HepG2 (cell line): ENCODE measurements around the gene LUC7L. TPM values are rescaled to one million over a fixed set of nuclear protein-coding genes. Genes with fewer than 3 reads are reported as not detected.

ENCODE experiments used
- ATAC-seq: fragments of 200-7000 bp; cut with Tn5 transposase; 3 replicates; pipeline ENCODE4 v1.9.1; 2020; ENCODE audit warnings: mild to moderate bottlenecking, moderate library complexity
- BruUV-seq: library from RNA; stranded (reverse); fragments of 400-500 nt; replicated peaks from 2 replicates; lab custom pipeline; 2021; lab: Mats Ljungman, UMichigan
- CTCF ChIA-PET: fragments of 300-600 bp; formaldehyde crosslinking; extraction: SDS; loops from one replicate; lab custom pipeline; 2021; ENCODE audit warnings: low total read pairs, inconsistent platforms, low intra/inter-chr PET ratio; lab: Yijun Ruan, JAX
- POLR2A ChIA-PET: fragments of 350-600 bp; sonication (Branson Sonifier 250); formaldehyde crosslinking; loops from one replicate; lab custom pipeline; 2020; ENCODE audit warnings: antibody characterized with exemption, inconsistent platforms; lab: Yijun Ruan, JAX
- DNase-seq: peaks from one replicate; pipeline ENCODE4 v3.0.0-alpha.2; 2015; ENCODE audit warnings: low spot score
- FAIRE-seq: peaks from 3 replicates; lab custom pipeline; 2011; peaks lifted over from hg19 to GRCh38; lab: Jason Lieb, UNC
- H2AFZ ChIP-seq: one replicate; pipeline ENCODE4 v1.6.1; 2011; ENCODE audit warnings: low read length, inconsistent platforms
- H3K27ac ChIP-seq: fragments of 300-600 bp; 3 replicates; pipeline ENCODE4 v1.8.0; 2011; ENCODE audit warnings: mixed run types, mild to moderate bottlenecking, mixed read lengths, low read length, inconsistent platforms; ENCODE audit not compliant: insufficient read depth; ENCODE audit errors: extremely low read length
- H3K27me3 ChIP-seq, 2 experiments: fragments of 200-600 bp in 1 of 2; 2 replicates in 1 of 2; 3 replicates in 1 of 2; pipeline versions ENCODE4 v1.6.0 to v1.8.0; 2011; ENCODE audit warnings: low read length in 2 of 2, mild to moderate bottlenecking in 2 of 2, moderate library complexity in 2 of 2, inconsistent platforms in 1 of 2; ENCODE audit not compliant: insufficient read depth in 2 of 2, control insufficient read depth in 1 of 2
- H3K36me3 ChIP-seq, 2 experiments: fragments of 200-600 bp in 1 of 2; replicated peaks in 1 of 2; 2 replicates in 1 of 2; 3 replicates in 1 of 2; pipeline versions ENCODE4 v1.5.1 to v1.8.0; 2011; ENCODE audit warnings: low read length in 2 of 2, inconsistent platforms in 1 of 2; ENCODE audit not compliant: insufficient read depth in 2 of 2, control insufficient read depth in 1 of 2
- H3K4me1 ChIP-seq: 2 replicates; pipeline ENCODE4 v1.5.1; 2012; ENCODE audit warnings: low read length, inconsistent platforms; ENCODE audit not compliant: insufficient read depth
- H3K4me2 ChIP-seq: 2 replicates; pipeline ENCODE4 v1.6.0; 2011; ENCODE audit warnings: low read depth, low read length, inconsistent platforms
- H3K4me3 ChIP-seq, 3 experiments: fragments of 200-600 bp in 1 of 3; sonication (generic), shearing (Covaris generic) in 1 of 3; replicated peaks in 1 of 3; 2 replicates each; pipeline ENCODE4 v1.5.1; 2011 to 2016; ENCODE audit warnings: low read length in 3 of 3, inconsistent platforms in 2 of 3, low read depth in 2 of 3, mild to moderate bottlenecking in 2 of 3, control low read depth in 1 of 3, mixed read lengths in 1 of 3; ENCODE audit not compliant: insufficient read depth in 1 of 3
- H3K79me2 ChIP-seq: one replicate; pipeline ENCODE4 v1.6.1; 2011; ENCODE audit warnings: low read length, inconsistent platforms; ENCODE audit not compliant: insufficient read depth
- H3K9ac ChIP-seq: 2 replicates; pipeline ENCODE4 v1.6.0; 2011; ENCODE audit warnings: mild to moderate bottlenecking, low read depth, low read length, inconsistent platforms; ENCODE audit not compliant: insufficient read depth
- H3K9me3 ChIP-seq: 2 replicates; pipeline ENCODE4 v1.5.1; 2012; ENCODE audit warnings: mild to moderate bottlenecking, low read length
- H4K20me1 ChIP-seq: 2 replicates; pipeline ENCODE4 v1.6.0; 2011; ENCODE audit warnings: inconsistent platforms, mild to moderate bottlenecking, low read length, moderate library complexity; ENCODE audit not compliant: insufficient read depth
- BCL3 ChIP-seq: sonication (generic); formaldehyde crosslinking; IDR thresholded peaks from 2 replicates; pipeline ENCODE4 v1.5.1; 2020; ENCODE audit warnings: mild to moderate bottlenecking, missing genetic modification reagents, moderate library complexity
- FOSL2 ChIP-seq: sonication (generic); formaldehyde crosslinking; IDR thresholded peaks from 2 replicates; pipeline ENCODE4 v1.4.0; 2020; ENCODE audit warnings: missing genetic modification reagents
- JUND ChIP-seq: sonication (generic); formaldehyde crosslinking; IDR thresholded peaks from 2 replicates; pipeline ENCODE4 v1.8.0; 2022; ENCODE audit warnings: mild to moderate bottlenecking, missing genetic modification reagents
- MAFG ChIP-seq: sonication (generic); formaldehyde crosslinking; IDR thresholded peaks from 2 replicates; pipeline ENCODE4 v1.5.1; 2020; ENCODE audit warnings: mild to moderate bottlenecking, missing genetic modification reagents
- MLX ChIP-seq: IDR thresholded peaks from 2 replicates; pipeline ENCODE4 v1.6.1; 2016
- NFKB2 ChIP-seq: sonication (generic); formaldehyde crosslinking; IDR thresholded peaks from 2 replicates; pipeline ENCODE4 v1.4.0; 2020; ENCODE audit warnings: missing genetic modification reagents, borderline replicate concordance
- NR2F1 ChIP-seq, 2 experiments: fragments of 450-650 bp in 1 of 2; formaldehyde crosslinking in 1 of 2; IDR thresholded peaks; 2 replicates each; pipeline versions ENCODE4 v1.5.0 to v1.6.1; 2016 to 2020; ENCODE audit warnings: mild to moderate bottlenecking in 1 of 2, missing compliant biosample characterization in 1 of 2, missing genetic modification reagents in 1 of 2, moderate library complexity in 1 of 2
- PLSCR1 ChIP-seq: sonication (generic); formaldehyde crosslinking; IDR thresholded peaks from 2 replicates; pipeline ENCODE4 v1.5.0; 2020; ENCODE audit warnings: missing genetic modification reagents, mild to moderate bottlenecking, borderline replicate concordance
- SP2 ChIP-seq: sonication (generic); formaldehyde crosslinking; IDR thresholded peaks from 2 replicates; pipeline ENCODE4 v1.5.1; 2020; ENCODE audit warnings: mild to moderate bottlenecking, missing genetic modification reagents
- TRIM22 ChIP-seq: fragments of 450-650 bp; IDR thresholded peaks from 2 replicates; pipeline ENCODE4 v1.6.1; 2017
- ZBTB43 ChIP-seq: sonication (generic); formaldehyde crosslinking; conservative IDR thresholded peaks from 2 replicates; pipeline ENCODE4 v1.4.0; 2020; ENCODE audit warnings: missing genetic modification reagents
- ZBTB46 ChIP-seq: sonication (generic); formaldehyde crosslinking; IDR thresholded peaks from 2 replicates; pipeline ENCODE4 v1.4.0; 2020; ENCODE audit warnings: mild to moderate bottlenecking, missing genetic modification reagents, borderline replicate concordance
- ZNF333 ChIP-seq: sonication (generic); formaldehyde crosslinking; IDR thresholded peaks from 2 replicates; pipeline ENCODE4 v1.4.0; 2020; ENCODE audit warnings: mild to moderate bottlenecking, missing genetic modification reagents, borderline replicate concordance
- ZNF546 ChIP-seq: sonication (generic); formaldehyde crosslinking; conservative IDR thresholded peaks from 2 replicates; pipeline ENCODE4 v1.8.1; 2023; ENCODE audit warnings: mild to moderate bottlenecking, missing genetic modification reagents
- ZNF740 ChIP-seq: sonication (generic); formaldehyde crosslinking; IDR thresholded peaks from 2 replicates; pipeline ENCODE4 v1.4.0; 2020; ENCODE audit warnings: missing genetic modification reagents
- WGBS: methylation state at CpG from one replicate; pipeline ENCODE4 v1.1.6; 2017; ENCODE audit warnings: low lambda C conversion rate; 5-methylcytosine and 5-hydroxymethylcytosine counted together
- in situ Hi-C: cut with HindIII; loops from 2 replicates; pipeline ENCODE4 v1.10.0; 2017; ENCODE audit warnings: low pct_unique_long_range_greater_than_20kb; ENCODE audit not compliant: extremely low pct_ligation_motif_present
- intact Hi-C: fragments of 100-400 bp; cut with micrococcal nuclease; formaldehyde crosslinking; loops from one replicate; pipeline ENCODE4 v1.10.0; 2022; ENCODE audit not compliant: unreplicated experiment
- polyA plus RNA-seq, 8 experiments: library from polyadenylated mRNA; depleted of rRNA in 3 of 8; stranded (reverse) in 7 of 8; unstranded in 1 of 8; fragments of >200 nt; fragmentation: Illumina TruSeq in 4 of 8; extraction: Trizol in 4 of 8; gene quantifications; 2 replicates each; pipeline versions ENCODE4 v1.2.1 to v1.2.3, GENCODE V29; 2011 to 2016; ENCODE audit warnings: low read depth in 4 of 8, missing spikeins in 1 of 8, mixed read lengths in 1 of 8; ENCODE audit not compliant: insufficient read depth in 1 of 8
- total RNA-seq, 5 experiments: library from RNA; depleted of rRNA; stranded (reverse); fragments of >200 nt; fragmentation: Illumina TruSeq; extraction: Trizol; gene quantifications; 2 replicates each; pipeline ENCODE4 v1.2.3, GENCODE V29; 2016; ENCODE audit warnings: low read depth in 1 of 5

LUC7L gene
- total and polyA plus RNA-seq, 2 of the 13 experiments (the other 11 are each of a cell fraction or from before 2014, with no cell fraction given) = 48.7 to 56.9 TPM

- Histone ChIP-seq H3K4me1 (no peaks in the 10 kb centered on the region), H3K4me3 (no peak overlapping the region), H3K36me3 (peaks cover 15 to 25% of the 10 kb centered on the region in 2 experiments; a peak in 4 of 5 replicates), H3K27ac (no peak overlapping the region), H3K27me3 (no peaks in the 10 kb centered on the region), H2AFZ (no peak overlapping the region), H3K4me2 (no peak overlapping the region), H3K79me2 (no peaks in the 10 kb centered on the region), H4K20me1 (no peaks in the 10 kb centered on the region), H3K9me3 (no peaks in the 10 kb centered on the region), H3K9ac (no peak overlapping the region)
- no TSS peak for BruUV-seq
- ChIA-PET CTCF (no interaction called here), POLR2A (no interaction called here)
- ATAC-seq (no peak), DNase-seq (no peak), FAIRE-seq (no peak)
- in situ Hi-C loops = no loop called here
- TF ChIP-seq JUND (CRISPR knock-in tag) (no peak), ZNF333 (CRISPR knock-in tag) (no peak), FOSL2 (CRISPR knock-in tag) (no peak), SP2 (no peak), ZNF546 (CRISPR knock-in tag) (no peak), NFKB2 (CRISPR knock-in tag) (no peak), NR2F1 (CRISPR knock-in tag; IDR thresholded peaks at IDR 0.05) (no peak), ZBTB43 (CRISPR knock-in tag) (no peak), TRIM22 (no peak), ZBTB46 (CRISPR knock-in tag) (no peak), PLSCR1 (CRISPR knock-in tag) (no peak), BCL3 (CRISPR knock-in tag) (no peak), ZNF740 (CRISPR knock-in tag) (no peak), MLX (CRISPR knock-in tag) (no peak), MAFG (no peak)
- intact Hi-C loops = no loop called here
- 94% methylated on average over 17 of the region's 19 CpGs for WGBS
Measured at GRCh38 chr16:260326-260725, 31.1 kb upstream of the LUC7L start.
